HG03060 (cell line): ENCODE measurements around the gene CPT1C.

ENCODE experiments used
- ATAC-seq: cut with Tn5 transposase; IDR thresholded peaks from one replicate; pipeline ENCODE4 v1.9.1; 2021; ENCODE audit warnings: low read depth, moderate number of reproducible peaks; ENCODE audit not compliant: unreplicated experiment

CPT1C gene

DNA sequence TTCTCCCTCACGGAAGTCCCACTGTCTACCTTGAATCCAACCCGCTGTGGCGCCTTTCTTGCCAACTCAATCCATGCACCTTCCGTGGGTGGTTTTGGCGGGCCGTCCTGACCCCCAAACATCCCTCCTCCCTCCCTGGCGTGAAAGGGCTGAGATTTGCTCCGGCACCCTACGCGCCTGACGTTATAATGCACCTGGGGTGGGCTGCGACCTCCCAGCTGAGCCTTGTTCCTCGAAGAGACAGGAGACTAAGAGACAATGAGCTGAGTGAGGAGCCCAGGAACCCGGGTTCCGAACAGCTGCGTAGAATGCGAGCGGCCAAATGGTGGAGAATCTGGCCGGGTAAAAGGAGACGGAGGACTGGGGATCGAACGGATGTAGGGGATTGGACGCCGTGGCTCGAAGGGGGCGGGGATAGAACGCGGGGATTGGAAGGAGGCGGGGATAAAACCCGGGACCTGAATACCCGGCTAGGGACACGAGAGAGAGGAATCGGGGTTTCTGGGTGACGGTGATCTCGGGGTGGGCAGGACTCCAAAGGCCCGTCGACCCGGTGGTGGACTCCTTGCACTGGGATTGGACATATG lies at the start of gene CPT1C:
Gene CPT1C (plus strand): TSS at position 461 of the 587 bp plus-strand sequence. CDS start 1,137 bp downstream, outside the sequence.
- no peak for ATAC-seq

GRCh38 chr19:49641688-49642491 lies 49.0 kb upstream of the CPT1C start, which contains the start of gene SCAF1:
Gene SCAF1, plus strand, starts transcription at chr19:49642209. Its CDS starts 2,818 bp downstream, at chr19:49645027.
- peak; percentile 45 for ATAC-seq

GRCh38 chr19:49642492-49643035 lies 48.4 kb upstream of the CPT1C start:
- no peak for ATAC-seq

- no peak for ATAC-seq
Observed at GRCh38 chr19:49643466-49643865, 47.5 kb upstream of the CPT1C start.

DNA sequence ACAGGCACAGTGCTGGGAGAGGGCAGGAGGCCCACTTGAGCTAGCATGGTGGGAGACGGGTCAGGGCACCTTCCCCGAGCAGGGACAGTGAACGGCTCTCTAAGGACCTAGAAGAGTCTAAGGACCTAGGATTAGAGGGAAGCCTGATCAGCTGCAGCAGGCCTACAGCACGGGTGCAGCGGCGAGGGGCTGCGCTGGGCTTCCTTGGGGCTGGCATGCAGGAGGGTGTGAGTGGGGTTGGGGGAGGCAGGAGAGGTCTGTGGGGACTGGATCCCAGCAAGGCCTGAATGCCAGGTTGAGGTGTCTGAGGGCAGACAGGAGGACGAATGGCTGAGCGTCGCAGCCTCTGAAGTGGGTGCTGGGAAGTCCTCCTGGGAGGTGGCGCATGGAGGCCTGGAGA lies 45.3 kb upstream of the CPT1C start:
- ATAC-seq, result no peak

DNA sequence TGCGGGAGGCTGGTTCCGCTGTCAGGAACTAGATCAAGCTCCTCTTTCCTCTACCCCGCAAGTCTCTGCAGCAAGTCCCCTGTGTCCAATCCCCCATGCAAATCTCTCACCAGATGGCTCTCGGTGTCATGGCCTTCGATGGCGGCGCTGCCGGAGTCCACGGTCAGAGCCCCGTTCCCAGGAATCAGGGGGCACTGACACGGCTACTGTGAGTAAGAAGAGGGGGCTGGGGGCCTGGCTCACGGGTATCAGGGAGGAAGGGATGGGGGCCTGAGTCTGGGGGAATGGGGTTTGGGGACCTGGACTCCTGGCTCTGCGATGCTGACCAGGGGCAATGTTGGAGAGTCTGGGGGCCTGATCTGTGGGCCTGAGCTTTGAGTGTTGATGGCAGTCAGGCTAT lies 44.9 kb upstream of the CPT1C start:
- no peak for ATAC-seq

DNA sequence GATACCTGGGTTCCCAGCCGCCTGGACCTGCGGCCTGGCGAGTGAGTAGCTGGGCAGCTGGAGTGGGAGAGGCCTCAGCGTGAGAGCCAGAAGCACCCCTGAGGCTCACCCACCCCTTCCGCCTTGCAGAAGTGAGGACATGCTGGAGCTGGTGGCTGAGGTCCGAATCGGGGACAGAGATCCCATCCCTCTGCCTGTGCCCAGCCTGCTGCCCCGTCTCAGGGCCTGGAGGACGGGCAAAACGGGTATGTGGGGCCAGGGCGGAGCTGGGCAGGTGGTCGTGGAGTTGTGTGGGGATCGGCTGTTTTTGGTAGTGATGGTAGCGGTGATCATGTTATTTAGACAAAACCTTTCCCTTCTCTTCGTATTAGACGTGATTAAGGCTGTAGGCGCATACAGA lies 44.3 kb upstream of the CPT1C start:
- no peak for ATAC-seq

- no peak for ATAC-seq
Observed at GRCh38 chr19:49651029-49651819, 39.7 kb upstream of the CPT1C start.

- no peak for ATAC-seq
Observed at GRCh38 chr19:49651820-49652550, 38.9 kb upstream of the CPT1C start.

DNA sequence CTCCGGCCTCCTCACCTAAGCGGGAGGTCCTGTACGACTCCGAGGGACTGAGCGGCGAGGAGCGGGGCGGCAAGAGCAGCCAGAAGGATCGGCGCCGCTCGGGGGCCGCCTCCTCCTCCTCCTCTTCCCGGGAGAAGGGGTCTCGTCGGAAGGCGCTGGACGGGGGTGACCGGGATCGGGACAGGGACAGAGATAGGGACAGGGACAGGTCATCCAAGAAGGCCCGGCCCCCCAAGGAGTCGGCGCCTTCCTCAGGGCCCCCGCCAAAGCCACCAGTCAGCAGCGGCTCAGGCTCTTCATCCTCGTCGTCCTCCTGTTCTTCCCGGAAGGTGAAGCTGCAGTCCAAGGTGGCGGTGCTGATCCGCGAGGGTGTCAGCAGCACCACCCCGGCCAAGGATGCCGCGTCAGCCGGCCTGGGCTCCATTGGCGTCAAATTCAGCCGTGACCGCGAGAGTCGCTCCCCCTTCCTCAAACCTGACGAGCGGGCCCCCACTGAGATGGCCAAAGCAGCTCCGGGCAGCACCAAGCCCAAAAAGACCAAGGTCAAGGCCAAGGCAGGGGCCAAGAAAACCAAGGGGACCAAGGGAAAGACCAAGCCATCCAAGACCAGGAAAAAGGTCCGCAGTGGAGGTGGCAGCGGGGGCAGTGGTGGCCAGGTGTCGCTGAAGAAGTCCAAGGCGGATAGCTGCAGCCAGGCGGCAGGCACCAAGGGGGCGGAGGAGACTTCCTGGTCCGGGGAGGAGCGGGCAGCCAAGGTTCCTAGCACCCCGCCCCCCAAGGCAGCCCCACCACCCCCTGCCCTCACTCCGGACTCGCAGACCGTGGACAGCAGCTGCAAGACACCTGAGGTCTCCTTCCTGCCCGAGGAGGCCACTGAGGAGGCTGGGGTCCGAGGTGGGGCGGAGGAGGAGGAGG lies 38.1 kb upstream of the CPT1C start:
- no peak for ATAC-seq

DNA sequence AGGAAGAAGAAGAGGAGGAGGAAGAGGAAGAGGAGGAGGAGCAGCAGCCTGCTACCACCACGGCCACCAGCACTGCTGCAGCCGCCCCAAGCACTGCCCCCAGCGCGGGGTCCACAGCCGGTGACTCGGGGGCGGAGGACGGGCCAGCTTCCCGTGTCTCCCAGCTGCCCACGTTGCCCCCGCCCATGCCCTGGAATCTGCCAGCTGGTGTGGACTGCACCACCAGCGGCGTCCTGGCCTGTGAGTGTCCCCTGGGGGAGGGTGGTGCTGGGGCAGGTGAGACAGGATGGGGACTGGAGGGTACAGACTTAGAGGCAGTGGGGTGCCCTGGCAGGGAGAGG lies 37.5 kb upstream of the CPT1C start:
- ATAC-seq, result no peak

DNA sequence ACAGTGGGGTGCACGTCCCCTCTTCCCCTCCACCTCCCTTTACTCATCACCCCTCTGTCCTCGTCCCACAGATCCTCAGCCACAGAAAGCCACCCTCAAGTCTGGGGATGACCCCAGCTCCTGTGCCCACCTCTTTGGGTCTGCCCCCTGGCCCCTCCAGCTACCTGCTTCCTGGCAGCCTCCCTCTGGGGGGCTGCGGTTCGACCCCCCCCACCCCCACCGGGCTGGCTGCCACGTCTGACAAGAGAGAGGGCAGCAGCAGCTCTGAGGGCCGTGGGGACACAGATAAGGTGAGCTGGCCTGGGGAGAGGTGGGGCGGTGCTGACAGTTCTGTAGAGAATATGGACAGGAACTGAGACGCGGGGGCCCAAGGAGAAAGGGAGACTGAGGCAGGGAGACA lies 36.3 kb upstream of the CPT1C start:
- ATAC-seq, result no peak

DNA sequence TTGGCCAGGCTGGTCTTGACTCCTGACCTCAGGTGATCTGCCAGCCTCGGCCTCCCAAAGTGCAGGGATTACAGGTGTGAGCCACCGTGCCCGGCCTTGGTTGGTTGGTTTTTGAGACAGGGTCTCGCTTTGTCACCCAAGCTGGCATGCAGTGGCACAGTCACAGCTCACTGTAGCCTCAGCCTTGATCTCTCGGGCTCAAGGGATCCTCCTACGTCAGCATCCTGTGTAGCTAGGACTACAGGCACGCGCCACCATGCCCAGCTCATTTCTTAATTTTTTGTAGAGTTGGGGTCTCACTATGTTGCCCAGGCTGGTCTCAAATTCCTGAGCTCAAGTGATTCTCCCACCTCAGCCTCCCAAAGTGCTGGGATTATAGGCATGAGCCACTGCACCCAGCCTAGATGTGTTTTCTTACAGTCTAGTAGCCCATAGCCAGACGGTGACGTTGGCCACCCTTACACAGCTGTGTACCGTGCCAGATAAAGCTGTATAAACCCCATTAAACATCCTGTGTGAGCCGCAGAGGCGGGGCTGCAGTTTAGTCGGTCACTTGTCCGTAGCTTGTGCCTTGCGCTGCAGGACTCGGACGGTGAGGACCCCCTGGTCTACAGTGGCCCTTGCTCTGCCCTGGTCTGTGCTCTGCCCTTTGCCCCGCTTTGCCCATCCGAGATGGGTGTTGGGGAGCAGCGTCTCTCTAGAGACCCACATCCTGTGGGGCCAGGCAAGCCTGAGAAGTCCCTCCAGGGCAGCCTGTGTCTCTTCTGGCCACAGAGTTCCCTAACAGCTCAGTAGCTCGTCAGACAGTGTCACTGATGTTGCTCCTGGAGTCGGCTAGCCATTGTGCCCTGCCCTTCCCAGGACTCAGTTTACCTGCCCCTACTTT lies 35.1 kb upstream of the CPT1C start:
- no peak for ATAC-seq

- ATAC-seq, result no peak
Observed at GRCh38 chr19:49656456-49657109, 34.3 kb upstream of the CPT1C start.

- no peak for ATAC-seq
Observed at GRCh38 chr19:49657493-49658138, 33.3 kb upstream of the CPT1C start.

- no peak for ATAC-seq
Observed at GRCh38 chr19:49658139-49658517, 32.8 kb upstream of the CPT1C start.
